ENCODE data around the gene KBTBD12.
"Not testable (repeated sequence)": the region's sequence is repeated elsewhere in the genome, so short reads cannot be mapped to it uniquely, and the experiment has no call there.

The KBTBD12 gene

DNA sequence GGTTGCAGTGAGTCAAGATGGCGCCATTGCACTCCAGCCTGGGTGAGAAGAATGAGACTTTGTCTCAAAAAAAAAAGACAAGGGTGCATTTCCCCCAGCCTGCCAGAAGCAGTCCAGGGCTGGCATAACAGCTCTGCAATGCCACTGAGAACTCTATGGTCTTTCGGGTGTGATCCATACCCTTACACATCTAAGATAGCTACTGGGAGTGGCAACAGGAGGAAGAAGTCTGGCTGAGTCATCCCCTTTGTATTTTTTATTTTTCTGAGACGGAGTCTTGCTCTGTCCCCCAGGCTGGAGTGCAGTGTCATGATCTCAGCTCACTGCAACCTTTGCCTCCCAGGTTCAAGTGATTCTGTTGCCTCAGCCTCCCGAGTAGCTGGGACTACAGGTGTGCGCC is 40.9 kb upstream of the KBTBD12 start:
- no CpG with 5 or more reads among the region's 5 CpGs for WGBS (ENCODE audit: extremely low coverage, insufficient coverage, low lambda C conversion rate)
- not testable (repeated sequence) for H3K4me2 ChIP-seq (ENCODE audit: low read length); H2AK5ac ChIP-seq (ENCODE audit: low read length); H3K27me3 ChIP-seq (ENCODE audit: insufficient read depth, low read length, poor library complexity); H4K8ac ChIP-seq (ENCODE audit: low read depth, low read length); H3K23ac ChIP-seq (ENCODE audit: low read length); H3K79me1 ChIP-seq (ENCODE audit: low read length); DNase-seq; H3K79me2 ChIP-seq (ENCODE audit: control insufficient read depth, insufficient read depth, low read length); H2BK15ac ChIP-seq (replicated peaks; ENCODE audit: low read depth); H4K5ac ChIP-seq (ENCODE audit: low read length); H3K4ac ChIP-seq (ENCODE audit: low read depth, low read length); H3K4me1 ChIP-seq (ENCODE audit: control insufficient read depth, low read depth, low read length); H3K18ac ChIP-seq (ENCODE audit: low read length); H3K36me3 ChIP-seq (ENCODE audit: control insufficient read depth, insufficient read depth, low read length); H3K27ac ChIP-seq (ENCODE audit: low read depth, low read length); H2BK120ac ChIP-seq (ENCODE audit: low read depth, low read length); H2BK5ac ChIP-seq (ENCODE audit: low read length); H3K4me3 ChIP-seq (ENCODE audit: low read length); H3K56ac ChIP-seq (ENCODE audit: low read length); H3K9ac ChIP-seq (ENCODE audit: low read length)

- Histone ChIP-seq H3K27me3 (ENCODE audit: insufficient read depth, low read length, poor library complexity) (no peaks in the 10 kb centered on the region), H3K4me3 (ENCODE audit: low read length) (no peak overlapping the region), H3K36me3 (ENCODE audit: control insufficient read depth, insufficient read depth, low read length) (no peaks in the 10 kb centered on the region), H3K18ac (ENCODE audit: low read length) (no peak overlapping the region), H3K79me2 (ENCODE audit: control insufficient read depth, insufficient read depth, low read length) (no peaks in the 10 kb centered on the region), H3K4me2 (ENCODE audit: low read length) (no peak overlapping the region), H4K8ac (ENCODE audit: low read depth, low read length) (no peak overlapping the region), H3K56ac (ENCODE audit: low read length) (no peak overlapping the region), H3K27ac (ENCODE audit: low read depth, low read length) (no peak overlapping the region), H3K4ac (ENCODE audit: low read depth, low read length) (no peak overlapping the region), H4K5ac (ENCODE audit: low read length) (no peak overlapping the region), H2BK15ac (replicated peaks; ENCODE audit: low read depth) (no peak overlapping the region), H3K9ac (ENCODE audit: low read length) (no peak overlapping the region), H2BK120ac (ENCODE audit: low read depth, low read length) (no peak overlapping the region), H3K4me1 (ENCODE audit: control insufficient read depth, low read depth, low read length) (no peaks in the 10 kb centered on the region), H2AK5ac (ENCODE audit: low read length) (no peak overlapping the region), H3K23ac (ENCODE audit: low read length) (no peak overlapping the region), H3K79me1 (ENCODE audit: low read length) (no peaks in the 10 kb centered on the region), H2BK5ac (ENCODE audit: low read length) (no peak overlapping the region)
- DNase-seq, result no peak
- no CpG with 5 or more reads among the region's 3 CpGs for WGBS (ENCODE audit: extremely low coverage, insufficient coverage, low lambda C conversion rate)
These were observed 33.4 kb upstream of the KBTBD12 start for GRCh38 chr3:127881586-127881985.

DNA sequence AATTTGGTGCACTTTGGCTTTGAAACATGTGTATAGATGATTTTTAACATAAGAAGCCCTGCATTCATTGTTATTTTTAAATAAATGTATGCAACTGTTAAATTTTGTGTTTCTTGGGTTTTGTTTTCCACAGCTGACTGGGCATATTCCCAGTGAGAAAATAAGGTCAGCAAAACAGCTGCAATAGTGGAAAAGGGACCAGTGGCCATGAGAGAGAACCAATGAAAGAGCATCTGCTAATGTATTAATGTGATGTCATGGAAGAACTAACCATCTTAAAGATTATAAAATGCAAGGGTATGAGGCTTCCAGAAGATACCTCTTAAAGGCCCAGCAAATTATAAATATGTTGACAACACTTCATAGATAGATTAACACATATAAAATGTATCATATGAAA is 31.0 kb upstream of the KBTBD12 start:
- no peak overlapping the region for H2BK120ac ChIP-seq (ENCODE audit: low read depth, low read length)
- no peak overlapping the region for H3K56ac ChIP-seq (ENCODE audit: low read length)
- no peak overlapping the region for H3K4me3 ChIP-seq (ENCODE audit: low read length)
- no peak overlapping the region for H2BK15ac ChIP-seq (replicated peaks; ENCODE audit: low read depth)
- no peak overlapping the region for H3K23ac ChIP-seq (ENCODE audit: low read length)
- H3K79me1 ChIP-seq (ENCODE audit: low read length), result no peaks in the 10 kb centered on the region
- H3K4ac ChIP-seq (ENCODE audit: low read depth, low read length), result no peak overlapping the region
- no peak overlapping the region for H2BK5ac ChIP-seq (ENCODE audit: low read length)
- H3K27ac ChIP-seq (ENCODE audit: low read depth, low read length), result no peak overlapping the region
- DNase-seq, result no peak
- no peak overlapping the region for H3K4me2 ChIP-seq (ENCODE audit: low read length)
- H3K9ac ChIP-seq (ENCODE audit: low read length), result no peak overlapping the region
- H2AK5ac ChIP-seq (ENCODE audit: low read length), result no peak overlapping the region
- H3K18ac ChIP-seq (ENCODE audit: low read length), result no peak overlapping the region
- H4K5ac ChIP-seq (ENCODE audit: low read length), result no peak overlapping the region
- no peaks in the 10 kb centered on the region for H3K27me3 ChIP-seq (ENCODE audit: insufficient read depth, low read length, poor library complexity)
- H4K8ac ChIP-seq (ENCODE audit: low read depth, low read length), result no peak overlapping the region
- H3K36me3 ChIP-seq (ENCODE audit: control insufficient read depth, insufficient read depth, low read length), result no peaks in the 10 kb centered on the region
- no peaks in the 10 kb centered on the region for H3K4me1 ChIP-seq (ENCODE audit: control insufficient read depth, low read depth, low read length)
- no peaks in the 10 kb centered on the region for H3K79me2 ChIP-seq (ENCODE audit: control insufficient read depth, insufficient read depth, low read length)

- H4K5ac ChIP-seq (ENCODE audit: low read length), result no peak overlapping the region
- H2BK15ac ChIP-seq (replicated peaks; ENCODE audit: low read depth), result no peak overlapping the region
- H3K4me2 ChIP-seq (ENCODE audit: low read length), result no peak overlapping the region
- no peaks in the 10 kb centered on the region for H3K79me1 ChIP-seq (ENCODE audit: low read length)
- H2AK5ac ChIP-seq (ENCODE audit: low read length), result no peak overlapping the region
- no peak overlapping the region for H3K18ac ChIP-seq (ENCODE audit: low read length)
- H3K4me1 ChIP-seq (ENCODE audit: control insufficient read depth, low read depth, low read length), result no peaks in the 10 kb centered on the region
- H3K27me3 ChIP-seq (ENCODE audit: insufficient read depth, low read length, poor library complexity), result no peaks in the 10 kb centered on the region
- H3K36me3 ChIP-seq (ENCODE audit: control insufficient read depth, insufficient read depth, low read length), result no peaks in the 10 kb centered on the region
- DNase-seq, result no peak
- H3K23ac ChIP-seq (ENCODE audit: low read length), result no peak overlapping the region
- no peak overlapping the region for H3K4me3 ChIP-seq (ENCODE audit: low read length)
- H3K4ac ChIP-seq (ENCODE audit: low read depth, low read length), result no peak overlapping the region
- H2BK5ac ChIP-seq (ENCODE audit: low read length), result no peak overlapping the region
- no peak overlapping the region for H3K9ac ChIP-seq (ENCODE audit: low read length)
- WGBS (ENCODE audit: extremely low coverage, insufficient coverage, low lambda C conversion rate), result no CpG with 5 or more reads among the region's 9 CpGs
- no peak overlapping the region for H2BK120ac ChIP-seq (ENCODE audit: low read depth, low read length)
- no peaks in the 10 kb centered on the region for H3K79me2 ChIP-seq (ENCODE audit: control insufficient read depth, insufficient read depth, low read length)
- H3K56ac ChIP-seq (ENCODE audit: low read length), result no peak overlapping the region
- no peak overlapping the region for H4K8ac ChIP-seq (ENCODE audit: low read depth, low read length)
- H3K27ac ChIP-seq (ENCODE audit: low read depth, low read length), result no peak overlapping the region
These were observed 28.6 kb upstream of the KBTBD12 start for GRCh38 chr3:127886231-127886955.

- no peak overlapping the region for H3K4ac ChIP-seq (ENCODE audit: low read depth, low read length)
- H2AK5ac ChIP-seq (ENCODE audit: low read length), result no peak overlapping the region
- no peak overlapping the region for H2BK120ac ChIP-seq (ENCODE audit: low read depth, low read length)
- no peak overlapping the region for H3K18ac ChIP-seq (ENCODE audit: low read length)
- no peaks in the 10 kb centered on the region for H3K79me1 ChIP-seq (ENCODE audit: low read length)
- no peak for DNase-seq
- H3K4me2 ChIP-seq (ENCODE audit: low read length), result no peak overlapping the region
- no peak overlapping the region for H3K9ac ChIP-seq (ENCODE audit: low read length)
- no peaks in the 10 kb centered on the region for H3K36me3 ChIP-seq (ENCODE audit: control insufficient read depth, insufficient read depth, low read length)
- H4K5ac ChIP-seq (ENCODE audit: low read length), result no peak overlapping the region
- no peak overlapping the region for H3K56ac ChIP-seq (ENCODE audit: low read length)
- no peak overlapping the region for H3K27ac ChIP-seq (ENCODE audit: low read depth, low read length)
- H3K27me3 ChIP-seq (ENCODE audit: insufficient read depth, low read length, poor library complexity), result no peaks in the 10 kb centered on the region
- H2BK15ac ChIP-seq (replicated peaks; ENCODE audit: low read depth), result no peak overlapping the region
- H3K79me2 ChIP-seq (ENCODE audit: control insufficient read depth, insufficient read depth, low read length), result no peaks in the 10 kb centered on the region
- H4K8ac ChIP-seq (ENCODE audit: low read depth, low read length), result no peak overlapping the region
- H2BK5ac ChIP-seq (ENCODE audit: low read length), result no peak overlapping the region
- no peak overlapping the region for H3K23ac ChIP-seq (ENCODE audit: low read length)
- no peaks in the 10 kb centered on the region for H3K4me1 ChIP-seq (ENCODE audit: control insufficient read depth, low read depth, low read length)
- no peak overlapping the region for H3K4me3 ChIP-seq (ENCODE audit: low read length)
These were observed 28.1 kb upstream of the KBTBD12 start for GRCh38 chr3:127886956-127887231.

DNA sequence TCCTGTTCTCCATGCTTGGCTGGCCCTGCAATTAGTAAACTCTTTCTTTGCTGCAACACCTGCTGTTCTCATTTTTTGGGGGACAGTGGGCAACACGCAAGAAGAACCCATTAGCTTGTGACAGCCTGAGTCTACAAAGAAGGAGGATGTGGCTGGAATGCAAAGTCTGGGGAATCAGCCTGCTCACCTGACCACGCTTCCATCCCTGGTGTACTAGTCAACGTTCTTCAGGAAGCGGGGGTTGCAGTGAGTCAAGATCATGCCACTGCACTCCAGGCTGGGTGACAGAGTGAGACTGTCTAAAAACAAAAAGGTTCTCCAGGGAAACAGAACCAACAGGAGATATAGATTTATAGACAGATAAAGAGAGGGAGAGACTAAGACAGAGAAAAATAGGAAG is 27.7 kb upstream of the KBTBD12 start:
- H3K4me2 ChIP-seq (ENCODE audit: low read length), result no peak overlapping the region
- H4K5ac ChIP-seq (ENCODE audit: low read length), result no peak overlapping the region
- H3K79me1 ChIP-seq (ENCODE audit: low read length), result no peaks in the 10 kb centered on the region
- H3K4me1 ChIP-seq (ENCODE audit: control insufficient read depth, low read depth, low read length), result no peaks in the 10 kb centered on the region
- no peak overlapping the region for H3K23ac ChIP-seq (ENCODE audit: low read length)
- no peak overlapping the region for H2BK120ac ChIP-seq (ENCODE audit: low read depth, low read length)
- no peak overlapping the region for H2BK5ac ChIP-seq (ENCODE audit: low read length)
- H3K4ac ChIP-seq (ENCODE audit: low read depth, low read length), result no peak overlapping the region
- no peak overlapping the region for H2AK5ac ChIP-seq (ENCODE audit: low read length)
- no peak overlapping the region for H2BK15ac ChIP-seq (replicated peaks; ENCODE audit: low read depth)
- no peaks in the 10 kb centered on the region for H3K79me2 ChIP-seq (ENCODE audit: control insufficient read depth, insufficient read depth, low read length)
- H3K27me3 ChIP-seq (ENCODE audit: insufficient read depth, low read length, poor library complexity), result no peaks in the 10 kb centered on the region
- no peaks in the 10 kb centered on the region for H3K36me3 ChIP-seq (ENCODE audit: control insufficient read depth, insufficient read depth, low read length)
- H3K4me3 ChIP-seq (ENCODE audit: low read length), result no peak overlapping the region
- no peak overlapping the region for H3K56ac ChIP-seq (ENCODE audit: low read length)
- H4K8ac ChIP-seq (ENCODE audit: low read depth, low read length), result no peak overlapping the region
- no peak for DNase-seq
- WGBS (ENCODE audit: extremely low coverage, insufficient coverage, low lambda C conversion rate), result no CpG with 5 or more reads among the region's 4 CpGs
- no peak overlapping the region for H3K18ac ChIP-seq (ENCODE audit: low read length)
- no peak overlapping the region for H3K27ac ChIP-seq (ENCODE audit: low read depth, low read length)
- no peak overlapping the region for H3K9ac ChIP-seq (ENCODE audit: low read length)

Data from mesendoderm (in vitro differentiated cells).